Brain microvascular endothelial cell (primary cell): Measurements from ENCODE around the gene TMEM187.
A peak's percentile ranks its signal among the peaks of the same experiment; 100 is the strongest.

Experiments
- DNase-seq: peaks from one replicate; pipeline ENCODE4 v3.0.0-alpha.2; 2020
- H3K27ac ChIP-seq: fragments of 250-450 bp; sonication (Bioruptor Pico); 2 replicates; pipeline ENCODE4 v1.5.1; 2020; ENCODE audit warnings: mild to moderate bottlenecking, moderate library complexity
- H3K27me3 ChIP-seq: fragments of 250-450 bp; sonication (Bioruptor Pico); replicated peaks from 2 replicates; pipeline ENCODE4 v1.5.1; 2020; ENCODE audit warnings: mild to moderate bottlenecking
- H3K36me3 ChIP-seq: fragments of 250-450 bp; sonication (Bioruptor Pico); replicated peaks from 2 replicates; pipeline ENCODE4 v1.5.1; 2020; ENCODE audit warnings: mild to moderate bottlenecking
- H3K4me3 ChIP-seq: 2 replicates; pipeline ENCODE4 v1.5.1; 2011; ENCODE audit warnings: low read depth, mild to moderate bottlenecking, control low read depth, low read length, moderate library complexity
- in situ Hi-C: cut with HindIII; loops from 2 replicates; pipeline ENCODE4 v1.10.0; 2017; ENCODE audit warnings: low sequenced_read_pairs, low pct_ligation_motif_present
- TF ChIP-seq, protein P1 (sequence below): IDR thresholded peaks from 2 replicates; pipeline ENCODE4 v1.5.1; 2011; ENCODE audit warnings: low read depth, mild to moderate bottlenecking, moderate library complexity, low read length, control low read depth, inconsistent platforms; ENCODE audit errors: missing control alignments

TMEM187 gene

DNA sequence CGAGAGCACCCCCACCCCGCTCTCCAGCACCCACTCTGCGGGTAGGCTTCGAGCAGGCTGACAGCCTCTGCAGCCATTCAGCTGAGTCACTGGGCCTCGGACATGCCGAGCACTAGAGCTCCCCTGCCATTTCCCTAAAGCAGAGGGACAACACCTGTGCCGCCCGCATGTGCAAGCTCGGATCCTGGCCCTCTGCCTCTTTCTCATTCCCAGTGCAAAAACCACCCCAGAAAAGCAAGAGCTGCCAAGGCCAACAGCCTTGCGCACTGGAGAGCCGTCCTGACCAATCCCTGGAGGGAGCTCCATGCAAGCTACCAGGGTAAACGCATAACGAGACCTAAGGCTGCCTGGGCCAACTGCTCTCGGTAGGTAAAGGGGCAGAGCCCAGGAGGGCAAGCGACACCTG is 6.3 kb upstream of the TMEM187 start:
- Histone ChIP-seq H3K27me3 (no peaks in the 10 kb centered on the region), H3K36me3 (peaks cover 27% of the 10 kb centered on the region), H3K27ac (no peak overlapping the region), H3K4me3 (no peak overlapping the region)
- DNase-seq: no peak
- in situ Hi-C loops: no loop called here
- TF ChIP-seq, protein P1, sequence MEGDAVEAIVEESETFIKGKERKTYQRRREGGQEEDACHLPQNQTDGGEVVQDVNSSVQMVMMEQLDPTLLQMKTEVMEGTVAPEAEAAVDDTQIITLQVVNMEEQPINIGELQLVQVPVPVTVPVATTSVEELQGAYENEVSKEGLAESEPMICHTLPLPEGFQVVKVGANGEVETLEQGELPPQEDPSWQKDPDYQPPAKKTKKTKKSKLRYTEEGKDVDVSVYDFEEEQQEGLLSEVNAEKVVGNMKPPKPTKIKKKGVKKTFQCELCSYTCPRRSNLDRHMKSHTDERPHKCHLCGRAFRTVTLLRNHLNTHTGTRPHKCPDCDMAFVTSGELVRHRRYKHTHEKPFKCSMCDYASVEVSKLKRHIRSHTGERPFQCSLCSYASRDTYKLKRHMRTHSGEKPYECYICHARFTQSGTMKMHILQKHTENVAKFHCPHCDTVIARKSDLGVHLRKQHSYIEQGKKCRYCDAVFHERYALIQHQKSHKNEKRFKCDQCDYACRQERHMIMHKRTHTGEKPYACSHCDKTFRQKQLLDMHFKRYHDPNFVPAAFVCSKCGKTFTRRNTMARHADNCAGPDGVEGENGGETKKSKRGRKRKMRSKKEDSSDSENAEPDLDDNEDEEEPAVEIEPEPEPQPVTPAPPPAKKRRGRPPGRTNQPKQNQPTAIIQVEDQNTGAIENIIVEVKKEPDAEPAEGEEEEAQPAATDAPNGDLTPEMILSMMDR: no peak

DNA sequence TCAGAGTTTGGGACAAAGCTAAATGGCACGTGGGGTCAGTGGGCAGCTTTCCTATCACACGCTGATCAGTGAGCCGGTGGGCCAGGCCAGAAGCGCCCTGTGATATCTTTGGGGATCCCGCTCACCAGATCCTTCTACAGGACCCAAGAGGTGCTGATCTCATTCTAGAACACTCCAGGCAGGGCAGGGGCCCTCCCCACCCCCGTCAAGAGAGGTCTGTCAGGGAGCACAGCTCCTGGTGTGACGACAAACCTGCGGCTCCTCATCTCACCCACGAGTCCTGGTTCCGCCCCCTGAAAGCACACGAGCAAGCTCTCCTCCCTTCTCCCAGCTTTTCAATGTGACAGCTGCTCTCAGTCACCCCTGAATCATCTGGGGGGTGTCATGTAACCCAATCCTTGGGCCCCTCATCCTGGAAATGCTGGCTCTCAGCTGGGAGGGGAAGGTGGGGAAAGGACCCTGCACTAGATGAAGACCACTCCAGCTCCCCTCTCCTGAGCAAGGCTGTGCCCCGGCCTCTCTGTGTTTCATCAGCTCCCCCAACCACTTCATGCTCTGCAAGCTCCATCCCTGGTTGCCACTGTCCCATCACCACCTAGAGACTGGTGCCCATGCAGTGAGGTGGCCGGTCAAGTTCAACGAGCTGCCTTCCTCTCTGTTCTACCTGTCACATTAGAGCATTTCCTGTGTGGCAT is 5.6 kb upstream of the TMEM187 start:
- no peak overlapping the region for H3K27ac ChIP-seq
- TF ChIP-seq, protein P1: no peak
- DNase-seq: no peak

DNA sequence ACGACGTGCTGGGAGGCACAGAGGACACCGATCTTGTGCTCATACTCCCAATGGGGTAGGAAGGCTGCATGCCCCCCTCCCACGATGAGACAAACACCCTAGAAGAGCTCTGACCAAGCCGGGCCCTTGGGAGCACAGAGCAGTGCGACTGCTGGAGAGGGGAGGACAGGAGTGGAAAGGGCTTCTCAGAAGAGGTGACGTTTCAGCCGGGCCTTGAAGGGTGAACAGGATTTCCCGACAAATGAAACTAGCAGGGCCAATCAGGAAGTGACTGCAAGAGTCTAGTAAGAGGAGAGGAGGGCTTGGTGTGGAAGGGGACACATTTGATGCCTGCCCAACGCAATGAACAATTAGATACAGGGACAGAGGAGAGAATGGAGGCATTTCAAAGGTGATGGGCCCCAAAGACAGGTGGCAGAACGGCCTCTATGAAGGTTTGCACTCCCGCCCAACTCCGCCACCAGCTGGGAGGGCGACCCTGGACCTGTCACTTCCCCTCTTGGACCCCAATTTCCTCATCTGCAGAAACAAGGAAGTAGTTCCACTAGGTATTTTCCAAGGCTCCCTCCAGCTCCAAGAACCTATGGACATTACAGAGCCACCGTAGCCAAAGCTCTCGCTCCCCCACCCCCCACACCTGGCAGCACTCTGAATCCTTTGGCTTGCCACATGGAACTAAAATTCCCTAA is 4.9 kb upstream of the TMEM187 start:
- H3K4me3 ChIP-seq: no peak overlapping the region
- in situ Hi-C loops: no loop called here
- TF ChIP-seq, protein P1: no peak
- no peaks in the 10 kb centered on the region for H3K27me3 ChIP-seq
- H3K36me3 ChIP-seq: peaks cover 13% of the 10 kb centered on the region
- H3K27ac ChIP-seq: no peak overlapping the region
- no peak for DNase-seq

More for the DNA sequence above, 5.6 kb upstream of the TMEM187 start:
- no peaks in the 10 kb centered on the region for H3K27me3 ChIP-seq
- H3K36me3 ChIP-seq: peaks cover 20% of the 10 kb centered on the region
- no peak overlapping the region for H3K4me3 ChIP-seq
- in situ Hi-C loops: no loop called here

DNA sequence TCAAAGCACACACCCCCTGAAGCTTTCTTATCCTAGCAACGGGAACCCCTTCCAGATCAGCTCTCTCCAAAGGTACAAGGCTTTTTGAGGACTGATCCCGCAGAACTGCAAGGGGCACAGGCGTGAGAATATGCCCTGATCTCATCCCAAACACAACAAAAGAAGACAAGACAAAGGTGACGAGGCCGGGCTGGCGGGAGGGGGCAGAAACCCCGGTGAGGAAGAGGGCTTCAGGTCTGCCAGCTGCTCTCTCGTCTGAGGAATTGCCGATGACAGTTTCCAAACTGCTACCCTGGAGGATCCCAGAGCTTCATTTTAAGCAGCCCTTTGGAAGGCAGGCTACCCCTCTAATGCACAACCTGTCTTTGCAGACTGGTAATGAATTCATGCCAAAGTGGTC is 4.3 kb upstream of the TMEM187 start:
- DNase-seq: no peak
- Histone ChIP-seq H3K27me3 (no peaks in the 10 kb centered on the region), H3K4me3 (no peak overlapping the region), H3K36me3 (peaks cover 9% of the 10 kb centered on the region), H3K27ac (no peak overlapping the region)
- TF ChIP-seq, protein P1: no peak
- in situ Hi-C loops: no loop called here

DNA sequence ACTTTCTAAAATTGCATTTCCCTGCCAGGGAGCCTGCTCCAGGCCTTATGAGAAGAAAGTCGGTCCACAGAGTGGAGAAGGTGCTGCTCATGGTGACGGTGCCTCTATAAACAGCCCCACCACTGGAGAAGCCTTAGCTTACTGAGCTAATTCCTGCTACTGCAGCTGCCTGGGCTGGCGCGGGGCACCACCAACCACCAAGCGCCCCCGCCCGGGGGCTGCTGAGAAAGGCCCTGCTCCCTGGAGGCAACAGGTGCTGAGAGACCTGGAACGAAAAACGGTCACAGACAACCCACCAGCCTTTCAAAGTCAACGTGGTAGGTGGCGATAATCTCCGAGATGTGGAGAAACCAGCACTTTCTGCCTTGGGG is 3.8 kb upstream of the TMEM187 start:
- Histone ChIP-seq H3K4me3 (peak overlapping the region; percentile 87), H3K27ac (no peak overlapping the region), H3K27me3 (no peaks in the 10 kb centered on the region), H3K36me3 (peaks cover 4% of the 10 kb centered on the region)
- TF ChIP-seq, protein P1: peak; percentile 25
- no peak for DNase-seq
- in situ Hi-C loops: no loop called here
